HG03521 (cell line): ENCODE results near the gene TSHZ1.

ENCODE experiments used
- ATAC-seq: cut with Tn5 transposase; IDR thresholded peaks from one replicate; pipeline ENCODE4 v1.9.1; 2021; ENCODE audit warnings: mild to moderate bottlenecking, moderate library complexity; ENCODE audit not compliant: unreplicated experiment

TSHZ1 gene

DNA sequence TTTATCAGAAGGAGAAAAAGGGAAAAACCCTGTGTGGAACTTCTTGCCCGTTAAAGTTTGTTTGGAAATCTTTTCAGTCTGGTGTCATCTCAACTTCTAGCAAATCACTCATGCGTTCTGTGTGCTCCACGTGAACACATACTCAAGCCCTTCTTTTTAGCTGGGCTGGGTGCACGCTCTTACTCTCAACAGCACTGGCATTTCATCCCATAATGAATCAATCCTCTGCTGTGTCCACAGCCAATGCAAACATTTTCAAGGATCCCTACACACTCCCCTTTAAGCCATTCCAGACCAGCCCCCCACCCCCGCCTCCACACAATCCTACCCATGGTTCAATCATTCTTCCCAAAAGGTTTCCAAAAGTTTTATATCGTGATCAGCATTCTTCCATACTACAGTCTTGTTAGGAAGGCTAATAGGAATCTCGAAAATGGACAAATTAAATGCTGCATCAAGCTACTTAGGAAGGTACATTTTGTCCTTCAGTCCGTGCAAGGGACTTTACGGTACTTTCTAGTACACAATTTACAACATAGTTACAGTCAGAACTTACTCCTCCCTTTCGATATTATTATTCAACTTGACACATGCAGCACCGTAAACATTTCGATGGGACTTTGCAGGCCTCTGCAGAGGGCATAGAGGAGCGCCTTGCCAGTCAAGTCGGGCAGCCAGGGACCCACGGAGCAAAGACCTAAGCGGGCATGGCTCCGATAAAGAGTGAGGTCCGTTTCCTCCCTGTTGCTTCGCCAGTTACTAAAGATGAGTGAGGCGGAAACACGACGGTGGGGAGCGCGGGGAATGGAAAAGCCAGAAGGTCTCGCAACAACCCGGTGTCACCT, 3.1 kb upstream of the TSHZ1 start:
- no peak for ATAC-seq

DNA sequence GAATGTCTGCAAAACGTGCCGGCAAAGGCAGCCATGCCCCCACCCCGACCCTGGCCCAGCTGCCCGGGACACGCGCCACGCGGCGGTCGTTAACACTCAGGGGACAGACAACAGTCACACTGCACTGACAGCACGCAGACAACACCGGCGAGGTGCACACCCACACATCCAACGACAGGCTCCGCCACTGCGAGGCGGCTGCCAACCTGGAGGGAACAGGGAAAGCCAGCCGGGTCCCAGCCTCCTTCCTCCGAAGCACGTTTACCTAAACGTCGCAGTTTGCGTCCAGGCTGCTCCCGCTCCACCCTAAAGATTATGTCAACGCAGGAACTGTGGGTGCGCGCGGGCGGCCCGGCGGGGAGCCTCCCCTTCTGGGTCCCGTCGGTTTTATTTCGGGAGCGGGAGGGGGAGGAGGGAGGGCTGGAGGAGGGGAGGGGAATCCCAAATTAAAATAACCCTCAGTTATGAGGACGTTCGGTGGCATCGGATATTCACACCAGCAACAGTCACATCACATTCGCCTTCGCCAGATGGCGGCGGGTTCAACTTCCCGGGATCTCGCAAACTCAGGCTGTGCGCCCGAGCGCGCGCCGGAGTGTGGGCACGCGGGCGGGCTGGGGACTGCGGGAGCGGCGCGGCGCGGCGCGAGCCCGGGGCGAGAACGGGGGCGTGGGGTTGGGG, 2.3 kb upstream of the TSHZ1 start:
- ATAC-seq, result peak; percentile 6

DNA sequence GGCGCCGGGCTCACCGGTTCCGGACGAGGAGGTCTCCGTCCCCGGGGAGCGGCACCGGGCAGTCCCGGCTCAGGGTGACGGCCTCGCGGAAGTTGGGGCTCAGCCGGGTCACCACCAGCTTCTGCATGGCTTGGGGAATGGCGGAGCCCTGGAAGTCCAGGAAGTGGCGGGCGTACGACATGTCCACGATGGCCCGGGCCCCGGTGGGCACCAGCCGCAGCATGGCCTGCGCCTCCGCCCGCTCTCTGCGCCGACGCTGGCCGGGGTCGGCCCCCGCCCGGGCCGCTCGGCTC, 1.8 kb upstream of the TSHZ1 start:
- peak; percentile 16 for ATAC-seq

DNA sequence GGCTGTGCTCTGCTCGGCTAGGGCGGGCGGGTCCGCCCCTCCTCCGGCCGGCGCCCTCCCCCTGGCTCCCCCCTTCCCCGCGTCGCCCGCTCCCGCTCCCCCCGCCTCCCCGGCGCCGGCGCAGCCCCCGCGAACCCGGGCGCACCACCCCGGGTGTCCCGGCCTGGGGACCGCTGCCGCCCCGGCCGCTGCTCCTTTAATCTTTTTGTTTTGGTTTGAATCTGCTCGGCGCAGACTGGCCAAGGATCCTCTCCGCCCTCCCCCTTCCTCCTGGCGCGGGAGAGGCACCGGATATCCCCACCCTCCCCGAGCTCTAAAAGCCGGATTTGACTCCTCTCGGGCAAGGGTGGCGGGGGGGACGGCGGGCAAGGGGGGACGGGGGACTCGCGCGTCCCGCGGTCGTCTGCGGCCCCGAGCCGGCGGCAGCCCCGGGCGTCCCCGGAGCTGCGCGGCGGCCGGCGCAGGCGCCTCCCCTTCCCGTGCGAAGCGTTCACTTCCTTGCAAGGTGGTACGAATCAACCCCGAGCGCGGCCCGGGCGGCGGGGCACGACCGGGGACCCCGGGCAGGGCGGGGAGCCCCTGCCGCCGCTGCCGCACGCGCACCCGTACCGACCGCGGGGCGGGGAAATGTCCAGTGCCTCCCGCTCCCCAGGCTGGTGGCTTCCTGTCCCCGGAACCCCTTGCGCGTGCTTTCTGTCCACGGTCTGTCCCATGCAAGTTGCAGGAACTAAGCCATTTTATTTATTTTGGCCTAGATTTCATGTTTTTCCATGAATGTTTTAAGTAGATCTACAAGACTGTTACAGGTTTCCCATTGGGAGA, 1.3 kb upstream of the TSHZ1 start, which contains the start of gene PTGR3:
PTGR3 (minus strand) TSS at position 11 of the 822 bp plus-strand sequence. CDS start 81 bp downstream, outside the sequence.
- peak; percentile 39 for ATAC-seq

DNA sequence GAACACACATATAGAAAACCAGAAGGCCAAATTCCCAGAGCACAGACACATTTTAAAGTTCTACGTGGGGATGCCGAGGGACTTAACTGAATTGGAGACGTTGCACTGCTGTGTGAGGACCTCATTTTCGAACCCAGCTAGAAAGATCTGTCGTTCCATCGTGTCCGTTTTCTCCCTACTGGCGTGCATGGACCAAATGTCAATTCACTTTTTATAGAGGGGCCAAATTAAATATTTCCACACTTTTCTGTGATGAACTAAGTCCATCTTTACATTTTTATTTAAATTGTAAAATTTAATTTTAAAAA, 692 bp upstream of the TSHZ1 start:
- no peak for ATAC-seq

DNA sequence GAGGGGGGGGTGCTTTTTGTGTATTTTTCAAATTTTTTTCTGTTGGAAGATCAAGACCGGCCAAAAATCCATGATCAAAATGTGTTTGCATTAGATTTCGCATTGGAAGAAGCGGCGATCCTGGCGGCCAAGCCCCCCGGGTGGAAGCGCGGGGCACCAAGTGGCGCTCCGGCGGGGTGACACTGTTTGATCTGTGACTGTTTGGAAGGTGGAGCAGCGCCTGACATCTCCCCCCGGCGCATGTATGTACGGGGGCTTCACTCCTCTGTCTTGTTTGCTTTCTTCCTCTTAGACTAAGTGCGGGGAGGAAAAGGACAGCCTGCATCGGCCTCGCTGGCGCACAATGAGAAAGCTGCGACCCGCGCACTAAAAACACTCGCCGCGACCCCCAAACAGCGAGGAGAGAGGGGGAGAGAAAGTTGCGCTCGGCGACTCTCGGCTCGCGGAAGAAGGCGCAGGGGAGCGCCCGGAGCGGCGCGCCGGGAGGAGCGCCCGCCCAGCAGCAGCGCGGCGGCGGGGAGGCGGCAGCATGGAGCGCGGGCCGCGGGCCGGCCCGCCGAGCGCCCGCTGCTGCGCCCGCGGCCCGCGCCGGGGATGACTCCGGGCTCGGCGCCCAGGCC, 515 bp downstream of the TSHZ1 start:
- no peak for ATAC-seq

DNA sequence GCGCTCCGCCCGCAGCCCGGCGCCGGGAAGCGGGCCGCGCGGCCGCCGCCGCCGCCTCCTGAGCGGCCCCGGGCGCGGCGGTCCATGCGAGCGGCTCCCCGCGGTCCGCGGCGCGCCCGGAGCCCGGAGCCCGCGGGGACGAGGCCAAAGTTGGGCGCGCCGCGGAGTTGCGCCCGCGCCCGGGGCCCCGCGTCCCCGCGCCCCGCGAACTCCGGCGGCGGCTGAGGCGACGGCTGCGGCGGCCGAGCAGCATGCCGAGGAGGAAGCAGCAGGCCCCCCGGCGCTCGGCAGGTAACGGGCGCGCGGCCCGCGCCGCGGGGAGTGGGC, 992 bp downstream of the TSHZ1 start:
- no peak for ATAC-seq

DNA sequence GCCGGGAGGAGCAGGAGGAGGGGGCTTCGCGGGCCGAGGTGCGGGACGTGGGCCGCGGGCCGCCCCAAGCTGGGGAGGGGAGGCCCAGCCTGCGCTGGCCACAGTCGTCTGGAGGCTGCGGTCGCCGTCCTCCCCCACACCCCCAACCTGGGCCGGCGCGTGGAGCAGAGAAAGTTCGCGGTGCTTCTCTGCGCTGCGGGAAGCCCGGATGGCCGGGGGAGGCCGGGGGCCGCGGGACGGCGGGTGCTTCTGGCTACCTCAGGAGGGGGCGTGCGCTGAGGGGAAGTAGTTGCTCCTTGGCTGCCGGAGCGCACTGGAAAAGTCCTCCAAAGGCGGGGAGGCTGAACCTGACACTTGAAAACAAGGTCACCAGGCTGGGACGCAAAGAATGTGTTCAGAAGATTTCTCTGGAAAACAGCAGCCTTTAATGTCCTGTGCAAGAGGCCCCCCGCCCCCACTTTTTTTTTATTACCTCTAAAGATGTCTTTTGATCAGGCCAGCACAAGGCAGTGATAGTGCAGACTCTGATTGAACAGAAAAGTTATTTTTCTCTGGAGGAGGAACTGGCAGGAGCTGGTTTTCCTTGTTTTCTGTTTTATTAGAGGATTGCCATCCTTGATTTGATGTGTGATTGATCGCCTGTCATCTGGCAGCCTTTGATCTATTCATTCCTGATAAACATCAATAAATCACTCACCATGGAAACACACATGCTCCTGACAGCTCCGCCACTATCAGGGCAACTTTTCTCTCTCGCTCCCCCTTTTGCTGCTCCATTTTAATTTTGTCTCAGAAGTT, 1.6 kb downstream of the TSHZ1 start:
- ATAC-seq, result no peak

DNA sequence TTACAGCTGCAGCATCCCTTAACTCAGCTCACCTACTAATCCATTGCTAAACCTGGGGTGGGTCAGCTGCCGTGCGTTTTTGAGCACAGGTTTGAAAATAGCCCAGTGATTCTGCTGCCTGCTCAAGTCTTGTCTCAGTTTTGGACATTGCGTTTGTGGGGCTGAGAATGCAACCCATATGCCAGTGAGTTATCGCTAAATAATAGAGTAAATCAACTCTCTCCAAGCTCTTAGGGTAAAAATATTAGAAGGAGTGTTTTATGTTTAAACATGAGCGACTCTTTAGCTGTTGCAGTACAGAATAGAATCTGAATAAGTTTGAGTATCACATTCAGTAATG, 2.1 kb downstream of the TSHZ1 start:
- no peak for ATAC-seq

DNA sequence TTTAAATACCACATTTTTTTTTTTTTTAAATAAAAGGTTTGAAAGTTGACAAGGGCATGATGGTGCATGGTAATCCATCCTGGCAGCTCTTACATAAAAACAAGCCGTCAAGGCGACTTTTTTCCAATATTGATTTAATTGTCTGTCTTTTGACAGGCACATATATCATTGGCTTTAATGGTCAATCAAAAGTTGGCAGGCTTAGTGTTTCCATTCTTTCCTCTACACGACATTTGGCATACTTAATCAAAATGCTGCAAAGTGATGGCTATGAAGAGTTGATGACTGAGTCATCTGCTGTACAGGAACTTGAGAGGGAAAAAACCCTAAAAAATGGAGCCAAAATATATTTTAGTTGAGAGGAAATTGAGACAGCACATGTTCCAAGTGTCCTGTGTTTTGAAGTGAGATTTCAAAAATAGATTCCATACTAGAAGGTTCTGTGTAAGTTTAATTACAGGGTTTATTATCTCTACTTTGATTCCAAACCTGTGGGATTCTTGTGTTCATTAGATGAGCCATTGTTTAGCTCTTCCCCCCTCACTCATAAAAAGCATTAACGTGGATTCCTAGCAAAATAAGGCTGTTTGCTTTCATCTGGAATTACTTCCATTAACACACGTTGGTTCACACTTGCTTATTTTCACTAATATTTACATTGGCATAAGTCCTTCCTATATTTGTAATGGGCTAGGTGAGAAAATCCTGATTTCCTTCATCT, 3.2 kb downstream of the TSHZ1 start:
- ATAC-seq, result no peak

DNA sequence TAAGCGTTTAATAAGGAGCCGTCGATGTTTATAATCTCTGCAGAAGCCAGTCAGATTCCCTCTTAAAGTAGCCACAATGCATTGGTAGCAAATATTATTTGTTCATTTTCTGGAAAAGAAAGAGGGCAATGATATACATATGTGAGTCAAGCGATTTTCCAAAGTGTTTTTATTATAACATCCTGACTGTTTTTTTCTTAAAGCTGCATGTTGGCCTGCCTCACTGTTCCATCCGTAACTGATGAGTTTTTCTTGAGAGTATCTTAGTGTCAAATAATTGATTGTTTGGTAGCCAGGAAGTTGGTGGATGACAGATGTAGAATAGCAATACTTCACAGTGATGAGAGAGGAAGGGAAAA, 3.7 kb downstream of the TSHZ1 start:
- ATAC-seq, result no peak

DNA sequence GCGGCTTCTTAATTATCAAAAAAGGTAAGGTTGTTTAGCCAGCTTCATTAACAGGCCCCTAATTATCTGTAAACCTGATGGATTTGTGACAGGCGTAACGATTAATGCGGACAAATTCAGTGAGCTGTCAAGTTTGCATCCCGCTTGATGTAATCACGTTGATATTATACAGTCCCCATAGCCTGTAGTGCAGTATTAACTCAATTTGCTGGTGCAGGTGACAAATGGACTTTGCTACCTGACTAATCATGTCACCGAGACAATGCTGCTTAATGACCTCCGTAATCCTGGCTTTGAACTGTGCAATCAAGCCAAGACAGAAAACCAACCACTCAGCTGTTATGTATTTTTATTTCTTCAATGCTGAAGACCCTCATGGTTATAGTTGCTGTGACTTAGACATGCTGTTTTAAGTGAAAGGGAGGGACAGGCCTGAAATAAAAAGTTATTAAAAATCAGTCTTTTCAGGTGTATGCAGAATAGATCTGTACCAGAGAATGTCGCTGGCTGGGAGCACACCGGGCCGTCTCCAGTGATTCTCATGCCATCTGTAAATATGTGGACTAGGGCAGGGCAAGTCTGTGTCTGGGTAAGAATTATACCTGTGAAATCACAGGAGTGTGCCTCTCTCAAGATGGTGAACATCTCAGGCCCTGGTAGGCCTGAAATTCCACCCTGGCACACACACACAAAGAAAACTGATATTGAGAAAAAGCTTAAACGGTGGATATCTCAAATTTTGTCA, 4.3 kb downstream of the TSHZ1 start:
- ATAC-seq, result no peak

DNA sequence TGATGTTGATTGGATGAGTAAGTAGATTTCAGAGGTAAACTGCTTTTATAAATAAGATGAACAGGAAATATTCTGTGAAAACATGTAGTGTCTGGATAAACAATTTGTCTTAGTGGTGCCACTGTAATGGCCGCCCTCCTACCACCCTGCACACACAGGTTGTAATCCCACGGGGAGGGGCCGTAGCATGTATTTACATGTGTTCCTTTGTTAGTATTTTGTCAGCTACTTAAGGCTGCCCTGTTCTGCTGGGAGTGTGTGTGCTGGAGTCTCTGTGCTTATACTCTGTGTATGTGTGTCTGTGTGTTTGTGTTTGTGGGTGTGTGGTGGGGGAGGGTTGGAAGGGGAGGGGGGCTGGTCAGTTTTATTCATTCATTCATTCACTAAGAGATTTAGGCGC, 5.1 kb downstream of the TSHZ1 start:
- no peak for ATAC-seq

DNA sequence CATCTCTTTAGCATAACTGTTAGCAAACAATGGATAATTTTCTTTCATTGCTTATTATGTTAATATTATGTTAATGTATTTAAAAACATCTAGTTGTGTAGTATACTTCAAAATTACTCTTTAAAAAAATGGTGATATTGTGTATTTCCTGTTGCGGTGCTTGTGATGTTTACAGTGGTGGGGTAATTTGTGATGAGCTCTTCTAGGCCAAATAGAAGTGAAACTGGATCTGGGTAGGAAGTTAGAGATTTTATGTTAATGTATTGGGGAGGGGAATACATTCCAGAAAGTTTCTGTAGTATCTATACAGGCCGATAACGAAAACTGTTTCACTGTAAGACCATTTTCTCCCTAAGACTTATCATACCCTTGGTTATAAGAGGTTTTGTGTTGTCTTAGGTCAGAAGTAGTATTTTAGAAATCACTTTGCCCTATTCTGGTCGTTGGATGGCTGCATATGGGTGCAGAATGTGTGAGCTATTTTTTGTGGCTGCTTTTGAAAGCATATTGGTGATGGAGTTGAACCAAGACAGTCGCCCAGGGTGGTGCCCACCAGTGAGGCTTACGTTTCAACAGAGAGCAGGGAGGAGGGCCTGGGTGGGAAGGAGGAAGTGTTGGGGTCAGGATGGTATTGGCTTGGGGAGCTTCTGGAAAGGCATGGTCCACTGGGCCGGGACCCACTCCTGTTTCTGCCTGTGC, 5.8 kb downstream of the TSHZ1 start:
- ATAC-seq, result no peak

DNA sequence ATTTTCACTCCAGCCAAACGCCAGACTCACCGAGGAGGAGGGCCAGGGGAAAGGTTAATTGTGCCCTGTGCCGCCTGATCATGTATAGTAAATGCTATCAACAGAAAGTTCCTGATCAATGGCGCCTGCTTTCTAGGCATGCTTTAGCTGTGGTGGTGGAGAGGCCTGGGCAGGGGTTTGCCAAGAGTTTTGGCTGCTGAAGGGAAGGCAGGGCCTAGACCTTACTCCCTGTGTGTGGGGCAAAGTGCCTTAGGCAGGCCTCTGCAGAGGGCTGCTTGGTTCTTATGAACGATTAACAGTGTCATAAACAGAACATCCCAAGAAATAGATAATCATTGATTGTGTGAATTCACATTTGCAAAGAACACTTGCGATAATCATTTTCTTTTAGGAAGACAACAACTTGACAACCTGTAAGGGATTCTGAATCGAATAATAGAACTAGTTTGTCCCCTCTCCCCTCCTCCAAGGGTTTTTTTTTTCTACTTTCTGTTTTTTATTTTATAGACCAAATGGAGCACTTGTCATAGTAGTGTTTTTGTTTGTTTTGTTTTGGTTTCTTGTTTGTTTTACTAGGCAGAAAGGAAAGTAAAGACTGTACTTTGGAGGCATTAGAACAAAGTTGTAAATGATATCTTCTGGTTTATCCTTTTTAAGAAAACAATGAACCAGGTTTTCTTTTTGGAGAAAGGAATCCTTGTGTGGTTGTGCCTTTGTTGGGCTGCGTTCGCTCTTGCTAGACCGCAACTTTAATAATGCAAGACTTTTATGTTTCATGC, 6.5 kb downstream of the TSHZ1 start:
- no peak for ATAC-seq

DNA sequence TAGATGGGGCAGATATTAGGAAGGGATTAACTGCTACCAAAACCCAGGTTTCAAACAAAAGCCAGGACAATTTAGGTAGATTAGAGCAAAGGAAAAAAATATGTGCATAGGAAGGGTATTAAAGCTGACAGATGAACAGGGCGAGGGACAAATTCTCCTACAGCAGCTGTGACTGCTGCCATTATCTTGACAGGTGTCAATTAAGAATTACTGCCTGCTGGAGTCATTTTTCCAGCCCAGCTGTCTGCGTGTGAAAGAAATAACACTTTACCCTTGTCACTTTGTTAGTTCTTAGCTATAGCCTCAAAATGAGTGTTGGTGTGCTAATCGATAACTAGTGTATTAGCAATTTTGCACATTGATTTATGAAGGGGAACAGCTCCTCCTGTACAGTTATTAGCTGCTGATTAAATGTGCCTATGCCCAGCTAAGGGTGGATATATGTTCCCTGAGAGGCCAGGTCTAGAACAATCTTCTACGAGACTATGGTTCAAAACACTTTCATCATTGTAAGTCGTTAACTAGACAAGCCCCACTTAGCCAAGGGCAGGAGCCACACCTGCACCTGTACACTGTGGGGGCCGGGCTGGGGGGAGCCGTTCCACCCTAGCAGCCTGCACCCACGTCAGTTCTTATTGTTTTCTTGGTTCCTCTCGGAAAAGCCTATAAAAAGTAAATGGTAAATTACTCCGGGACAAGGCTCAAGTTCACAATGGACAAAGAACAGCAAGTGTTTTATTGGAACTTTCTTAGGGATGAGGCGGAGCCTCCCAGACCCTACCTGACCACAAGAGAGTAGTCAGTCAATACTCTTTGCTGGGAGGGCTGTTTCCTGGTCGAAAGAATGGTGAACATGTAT, 7.7 kb downstream of the TSHZ1 start:
- no peak for ATAC-seq

DNA sequence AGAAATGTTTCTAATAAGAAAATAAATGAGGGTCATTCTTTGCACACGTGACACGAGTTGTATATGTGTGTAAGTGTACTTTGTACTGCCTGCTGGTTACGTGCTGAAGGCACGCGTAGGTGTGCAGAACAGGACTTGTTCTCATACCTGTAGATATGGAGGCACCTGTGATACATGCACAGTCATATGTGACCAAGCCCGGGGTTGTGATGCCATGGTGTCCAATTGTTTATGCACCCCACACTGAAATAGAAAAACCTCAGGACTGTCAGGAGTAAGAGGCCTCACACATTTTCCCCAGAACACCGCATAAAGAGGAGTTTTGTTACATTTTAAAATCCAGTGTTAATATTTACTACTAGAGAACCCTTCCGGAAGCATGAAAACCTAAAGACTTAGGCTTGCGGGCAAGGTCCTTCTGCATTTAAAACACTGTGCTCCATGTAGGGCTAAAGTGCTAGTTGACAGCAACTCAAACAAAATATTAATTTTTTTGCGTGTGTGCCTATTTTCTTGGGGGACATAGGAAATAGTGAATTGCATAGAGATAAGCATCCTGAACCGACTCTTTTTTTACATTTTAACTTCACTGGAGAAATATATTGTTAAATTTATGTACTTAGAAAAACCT, 9.3 kb downstream of the TSHZ1 start:
- no peak for ATAC-seq
